Measurements from ENCODE around the gene CCL7. TPM values are rescaled to one million over a fixed set of nuclear protein-coding genes. Genes with fewer than 3 reads are reported as not detected.

Gene CCL7
- total RNA-seq, 2 experiments from 2014 or later: not detected

- Mint-ChIP-seq H3K27me3 (peaks cover 20% of the 10 kb centered on the region), H3K4me3 (no peak within 1 kb of the TSS), H3K27ac (no peak within 1 kb of the TSS), H3K4me1 (ENCODE audit: low read depth) (no peaks in the 10 kb centered on the region), H3K9me3 (no peaks in the 10 kb centered on the region), H3K36me3 (ENCODE audit: low read depth) (no peaks in the 10 kb centered on the region)
- POLR2A ChIA-PET: no interaction called here
- no peak within 1 kb of the TSS for H3K4me3 ChIP-seq (ENCODE audit: low read length)
- no peaks in the 10 kb centered on the region for H3K9me3 ChIP-seq (ENCODE audit: control insufficient read depth in 1 of 2, insufficient read depth in 1 of 2, low read length in 2 of 2)
- H3K4me1 ChIP-seq (ENCODE audit: insufficient read depth, low read length): no peaks in the 10 kb centered on the region
- CTCF ChIA-PET: no interaction called here
- DNase-seq (no peak), ATAC-seq (ENCODE audit: poor library complexity) (no peak)
- TF ChIP-seq, protein P1, sequence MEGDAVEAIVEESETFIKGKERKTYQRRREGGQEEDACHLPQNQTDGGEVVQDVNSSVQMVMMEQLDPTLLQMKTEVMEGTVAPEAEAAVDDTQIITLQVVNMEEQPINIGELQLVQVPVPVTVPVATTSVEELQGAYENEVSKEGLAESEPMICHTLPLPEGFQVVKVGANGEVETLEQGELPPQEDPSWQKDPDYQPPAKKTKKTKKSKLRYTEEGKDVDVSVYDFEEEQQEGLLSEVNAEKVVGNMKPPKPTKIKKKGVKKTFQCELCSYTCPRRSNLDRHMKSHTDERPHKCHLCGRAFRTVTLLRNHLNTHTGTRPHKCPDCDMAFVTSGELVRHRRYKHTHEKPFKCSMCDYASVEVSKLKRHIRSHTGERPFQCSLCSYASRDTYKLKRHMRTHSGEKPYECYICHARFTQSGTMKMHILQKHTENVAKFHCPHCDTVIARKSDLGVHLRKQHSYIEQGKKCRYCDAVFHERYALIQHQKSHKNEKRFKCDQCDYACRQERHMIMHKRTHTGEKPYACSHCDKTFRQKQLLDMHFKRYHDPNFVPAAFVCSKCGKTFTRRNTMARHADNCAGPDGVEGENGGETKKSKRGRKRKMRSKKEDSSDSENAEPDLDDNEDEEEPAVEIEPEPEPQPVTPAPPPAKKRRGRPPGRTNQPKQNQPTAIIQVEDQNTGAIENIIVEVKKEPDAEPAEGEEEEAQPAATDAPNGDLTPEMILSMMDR (IDR thresholded peaks at IDR 0.05): no peak
- intact Hi-C loops (cut with DNase I, micrococcal nuclease): no loop called here
- peaks cover 0 to 5% of the 10 kb centered on the region in 2 experiments for H3K27me3 ChIP-seq (ENCODE audit: control insufficient read depth in 1 of 2, insufficient read depth in 2 of 2, low read length in 2 of 2)
- H3K27ac ChIP-seq (ENCODE audit: low read depth in 1 of 2, low read length in 2 of 2): no peak within 1 kb of the TSS
- H3K36me3 ChIP-seq (ENCODE audit: insufficient read depth, low read length): no peaks in the 10 kb centered on the region
Observed at GRCh38 chr17:34319039-34319483, 49.0 kb downstream of the CCL7 start, which contains the start of gene CCL8. CCL8 (plus strand) TSS chr17:34319435; CDS start chr17:34319502, 67 bp downstream.

Other genes starting within 250 kb of the CCL7 start
- gene CCL2, start 14.9 kb upstream of the CCL7 start, total RNA-seq: not detected
- gene CCL11, start 15.5 kb downstream of the CCL7 start, total RNA-seq: not detected
- gene CCL8, start 49.2 kb downstream of the CCL7 start, total RNA-seq: not detected
- gene CCL13, start 86.3 kb downstream of the CCL7 start, total RNA-seq: not detected
- gene CCL1, start 93.0 kb downstream of the CCL7 start, total RNA-seq: not detected

All from CD4-positive, alpha-beta T cell (primary cell).